ENCODE results near the gene MAPKAPK5.
"Not testable (repeated sequence)": the region's sequence is repeated elsewhere in the genome, so short reads cannot be mapped to it uniquely, and the experiment has no call there.

The MAPKAPK5 gene

DNA sequence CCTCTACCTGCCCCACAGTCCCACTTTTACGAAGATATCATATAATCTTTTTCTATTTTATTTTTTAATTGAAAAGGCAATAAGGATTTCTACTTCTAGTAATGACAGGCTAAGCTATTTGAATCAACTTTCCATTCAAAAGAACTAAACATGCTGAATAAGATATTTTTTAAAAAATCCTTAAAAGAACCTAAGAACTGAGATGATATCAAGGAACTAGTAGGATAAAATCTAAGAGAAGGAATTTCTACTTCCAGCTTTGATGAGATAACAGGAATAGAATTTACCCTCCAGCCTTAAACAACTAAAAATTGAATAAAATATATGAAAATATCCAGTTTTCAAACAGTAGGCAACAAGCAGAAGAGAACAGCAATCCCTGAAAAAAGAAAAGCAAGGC, 101.9 kb downstream of the MAPKAPK5 start:
- no peak for TF ChIP-seq CTCF (conservative IDR thresholded peaks at IDR 0.05; ENCODE audit: low read depth, low read length)
- DNase-seq (ENCODE audit: low read depth): no peak
- H3K4me3 ChIP-seq (ENCODE audit: low read depth, low read length): no peak overlapping the region

- H3K4me3 ChIP-seq (ENCODE audit: low read depth, low read length); DNase-seq (ENCODE audit: low read depth): not testable (repeated sequence)
These were observed 109.1 kb downstream of the MAPKAPK5 start for GRCh38 chr12:111950961-111951676.

Measured in choroid plexus epithelial cell (primary cell).